CD14-positive monocyte (primary cell): ENCODE measurements around the gene FOXRED1. TPM values are rescaled to one million over a fixed set of nuclear protein-coding genes. Genes with fewer than 3 reads are reported as not detected.

Experiments
- DNase-seq, 3 donors: peaks; one replicate each; pipeline ENCODE4 v3.0.0-alpha.2; 2011 to 2022
- H2AFZ ChIP-seq: 2 replicates; pipeline ENCODE4 v1.6.0; 2012; ENCODE audit warnings: mild to moderate bottlenecking, low read depth, low read length, inconsistent platforms; ENCODE audit not compliant: insufficient read depth, poor library complexity, severe bottlenecking
- H3K27ac ChIP-seq, 2 donors: 1 replicate in 1 of 2; 2 replicates in 1 of 2; pipeline ENCODE4 v1.5.1; 2012 to 2013; ENCODE audit warnings: low read length in 2 of 2, control low read depth in 1 of 2, inconsistent platforms in 1 of 2, low read depth in 1 of 2, mild to moderate bottlenecking in 1 of 2
- H3K27me3 ChIP-seq, 2 donors: one replicate each; pipeline versions ENCODE4 v1.6.0 to v1.6.1; 2011 to 2013; ENCODE audit warnings: low read length in 2 of 2; ENCODE audit not compliant: control insufficient read depth in 2 of 2, insufficient read depth in 2 of 2
- H3K36me3 ChIP-seq, 2 donors: replicated peaks in 1 of 2; 1 replicate in 1 of 2; 2 replicates in 1 of 2; pipeline versions ENCODE4 v1.5.1 to v1.6.1; 2012 to 2013; ENCODE audit warnings: low read length in 2 of 2, control low read depth in 1 of 2, inconsistent platforms in 1 of 2, mild to moderate bottlenecking in 1 of 2; ENCODE audit not compliant: insufficient read depth in 2 of 2, control insufficient read depth in 1 of 2
- H3K4me1 ChIP-seq, 2 donors: 1 replicate in 1 of 2; 2 replicates in 1 of 2; pipeline versions ENCODE4 v1.5.1 to v1.6.1; 2012 to 2013; ENCODE audit warnings: low read length in 2 of 2, control low read depth in 1 of 2, inconsistent platforms in 1 of 2, mild to moderate bottlenecking in 1 of 2, moderate library complexity in 1 of 2; ENCODE audit not compliant: insufficient read depth in 2 of 2, control insufficient read depth in 1 of 2
- H3K4me2 ChIP-seq: replicated peaks from 2 replicates; pipeline ENCODE3; 2012; ENCODE audit warnings: low read length, moderate library complexity, mild to moderate bottlenecking; ENCODE audit not compliant: poor library complexity, severe bottlenecking; ENCODE audit errors: extremely low read depth
- H3K4me3 ChIP-seq, 3 experiments: fragments of 200-600 bp in 1 of 3; sonication (generic) in 1 of 3; replicated peaks in 1 of 3; 1 replicate in 2 of 3; 2 replicates in 1 of 3; pipeline ENCODE4 v1.5.1; 2011 to 2013; ENCODE audit warnings: low read length in 3 of 3, mild to moderate bottlenecking in 3 of 3, control low read depth in 2 of 3, low read depth in 2 of 3, inconsistent platforms in 1 of 3, moderate library complexity in 1 of 3
- H3K79me2 ChIP-seq: 2 replicates; pipeline ENCODE4 v1.6.0; 2012; ENCODE audit warnings: mild to moderate bottlenecking, control low read depth, inconsistent platforms, low read length, moderate library complexity; ENCODE audit not compliant: insufficient read depth
- H3K9ac ChIP-seq: 2 replicates; pipeline ENCODE4 v1.6.0; 2017; ENCODE audit warnings: low read length, mild to moderate bottlenecking; ENCODE audit not compliant: insufficient read depth, poor library complexity, severe bottlenecking
- H3K9me3 ChIP-seq, 2 donors: replicated peaks in 1 of 2; 1 replicate in 1 of 2; 2 replicates in 1 of 2; pipeline versions ENCODE4 v1.5.1 to v1.6.1; 2012 to 2013; ENCODE audit warnings: low read length in 2 of 2, control low read depth in 1 of 2; ENCODE audit not compliant: control insufficient read depth in 1 of 2, insufficient read depth in 1 of 2
- H4K20me1 ChIP-seq: 2 replicates; pipeline ENCODE4 v1.6.0; 2012; ENCODE audit warnings: mild to moderate bottlenecking, low read length, control low read depth, moderate library complexity; ENCODE audit not compliant: insufficient read depth
- H3K27ac Mint-ChIP-seq, 7 donors: one replicate each; pipeline ENCODE4 v1.8.0; 2020; ENCODE audit warnings: mild to moderate bottlenecking in 7 of 7, mixed read lengths in 7 of 7, moderate library complexity in 6 of 7, inconsistent platforms in 2 of 7
- H3K27me3 Mint-ChIP-seq, 3 donors: one replicate each; pipeline ENCODE4 v1.8.0; 2021 to 2022; ENCODE audit warnings: low read depth in 3 of 3, mild to moderate bottlenecking in 3 of 3, mixed read lengths in 3 of 3, moderate library complexity in 3 of 3, inconsistent platforms in 1 of 3
- H3K36me3 Mint-ChIP-seq, 2 donors: one replicate each; pipeline ENCODE4 v1.8.0; 2020; ENCODE audit warnings: mixed read lengths in 2 of 2, inconsistent platforms in 1 of 2, mild to moderate bottlenecking in 1 of 2
- H3K4me1 Mint-ChIP-seq: one replicate; pipeline ENCODE4 v1.8.0; 2020; ENCODE audit warnings: mild to moderate bottlenecking, mixed read lengths
- H3K4me3 Mint-ChIP-seq, 2 donors: one replicate each; pipeline ENCODE4 v1.8.0; 2020; ENCODE audit warnings: mild to moderate bottlenecking in 2 of 2, mixed read lengths in 2 of 2, moderate library complexity in 1 of 2
- H3K9me3 Mint-ChIP-seq, 7 donors: one replicate each; pipeline ENCODE4 v1.8.0; 2020 to 2022; ENCODE audit warnings: mixed read lengths in 7 of 7, mild to moderate bottlenecking in 6 of 7, moderate library complexity in 6 of 7, inconsistent platforms in 2 of 7
- WGBS: methylation state at CpG from one replicate; pipeline ENCODE4 v1.1.5; 2013; ENCODE audit warnings: missing lambda C conversion rate; ENCODE audit not compliant: insufficient coverage; 5-methylcytosine and 5-hydroxymethylcytosine counted together
- intact Hi-C, 2 donors: fragments of 100-400 bp; cut with micrococcal nuclease; formaldehyde crosslinking; loops; one replicate each; pipeline versions ENCODE4 v1.15.0 to v1.15.1; 2023
- polyA plus RNA-seq, 3 donors: library from polyadenylated mRNA; depleted of rRNA in 1 of 3; unstranded in 2 of 3; stranded (reverse) in 1 of 3; fragments of 300-500 nt in 2 of 3; fragments of >200 nt in 1 of 3; fragmentation: Illumina TruSeq in 2 of 3; gene quantifications; 1 replicate in 2 of 3; 2 replicates in 1 of 3; pipeline ENCODE4 v1.2.3, GENCODE V29; 2012 to 2021
- TF ChIP-seq, protein P1 (sequence below): fragments of 200-600 bp; IDR thresholded peaks from one replicate; pipeline ENCODE4 v1.8.0; 2022; ENCODE audit warnings: antibody characterized with exemption, mild to moderate bottlenecking

The FOXRED1 gene
- polyA plus RNA-seq, 3 donors = 15.2 to 18.0 (median 15.4) TPM

DNA sequence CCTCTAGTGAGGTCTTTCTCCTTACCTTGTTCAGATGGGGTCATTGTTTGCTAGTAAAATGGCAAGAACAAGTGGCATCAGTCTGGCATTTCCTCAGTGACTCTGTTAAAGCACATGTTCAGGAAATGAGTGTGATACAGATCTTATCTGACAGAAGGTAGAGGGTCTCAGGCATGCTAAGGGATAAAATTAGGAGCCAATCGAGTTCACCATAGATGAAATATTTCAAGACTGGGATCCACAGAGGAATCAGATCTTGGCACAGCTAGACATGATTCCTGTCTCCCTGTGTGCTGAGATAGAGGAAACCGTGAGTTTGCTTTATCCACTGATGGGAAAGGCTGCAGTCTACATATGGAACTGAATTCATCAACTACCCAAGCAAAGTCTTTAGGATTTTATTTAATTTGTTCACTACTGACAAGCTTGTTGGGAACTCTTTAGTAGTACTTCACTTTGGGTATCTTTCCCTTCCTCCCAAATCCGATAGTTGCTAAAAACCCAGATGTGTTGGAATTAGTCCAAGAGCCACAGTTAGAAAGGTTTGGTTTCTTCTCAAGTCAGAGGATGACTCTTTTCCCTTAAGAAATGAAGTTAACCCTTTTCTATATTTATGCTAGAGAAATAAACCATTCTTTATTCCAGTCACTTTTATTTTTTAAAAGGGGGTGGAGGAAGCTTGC lies 39.0 kb upstream of the FOXRED1 start:
- Histone ChIP-seq H2AFZ (no peak overlapping the region), H3K27ac (no peak overlapping the region), H3K9me3 (peaks cover 13 to 15% of the 10 kb centered on the region in 2 donors), H3K4me1 (no peaks in the 10 kb centered on the region), H3K27me3 (no peaks in the 10 kb centered on the region), H4K20me1 (peaks cover 17% of the 10 kb centered on the region), H3K4me3 (no peak overlapping the region), H3K36me3 (peaks cover 21 to 44% of the 10 kb centered on the region in 2 donors), H3K4me2 (no peak overlapping the region), H3K79me2 (peaks cover 22% of the 10 kb centered on the region), H3K9ac (no peak overlapping the region)
- no CpG with 5 or more reads among the region's 3 CpGs for WGBS
- no peak overlapping the region for H3K27ac Mint-ChIP-seq
- intact Hi-C loops = no loop called here
- H3K36me3 Mint-ChIP-seq = peaks cover 31% of the 10 kb centered on the region in 2 donors
- H3K27me3 Mint-ChIP-seq = peaks cover 0 to 2% (median 0%) of the 10 kb centered on the region in 3 donors
- TF ChIP-seq, protein P1, sequence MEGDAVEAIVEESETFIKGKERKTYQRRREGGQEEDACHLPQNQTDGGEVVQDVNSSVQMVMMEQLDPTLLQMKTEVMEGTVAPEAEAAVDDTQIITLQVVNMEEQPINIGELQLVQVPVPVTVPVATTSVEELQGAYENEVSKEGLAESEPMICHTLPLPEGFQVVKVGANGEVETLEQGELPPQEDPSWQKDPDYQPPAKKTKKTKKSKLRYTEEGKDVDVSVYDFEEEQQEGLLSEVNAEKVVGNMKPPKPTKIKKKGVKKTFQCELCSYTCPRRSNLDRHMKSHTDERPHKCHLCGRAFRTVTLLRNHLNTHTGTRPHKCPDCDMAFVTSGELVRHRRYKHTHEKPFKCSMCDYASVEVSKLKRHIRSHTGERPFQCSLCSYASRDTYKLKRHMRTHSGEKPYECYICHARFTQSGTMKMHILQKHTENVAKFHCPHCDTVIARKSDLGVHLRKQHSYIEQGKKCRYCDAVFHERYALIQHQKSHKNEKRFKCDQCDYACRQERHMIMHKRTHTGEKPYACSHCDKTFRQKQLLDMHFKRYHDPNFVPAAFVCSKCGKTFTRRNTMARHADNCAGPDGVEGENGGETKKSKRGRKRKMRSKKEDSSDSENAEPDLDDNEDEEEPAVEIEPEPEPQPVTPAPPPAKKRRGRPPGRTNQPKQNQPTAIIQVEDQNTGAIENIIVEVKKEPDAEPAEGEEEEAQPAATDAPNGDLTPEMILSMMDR = no peak
- H3K4me3 Mint-ChIP-seq = no peak overlapping the region
- peaks cover 7% of the 10 kb centered on the region for H3K4me1 Mint-ChIP-seq
- no peak for DNase-seq
- H3K9me3 Mint-ChIP-seq = peaks cover 5 to 18% (median 13%) of the 10 kb centered on the region in 7 donors

DNA sequence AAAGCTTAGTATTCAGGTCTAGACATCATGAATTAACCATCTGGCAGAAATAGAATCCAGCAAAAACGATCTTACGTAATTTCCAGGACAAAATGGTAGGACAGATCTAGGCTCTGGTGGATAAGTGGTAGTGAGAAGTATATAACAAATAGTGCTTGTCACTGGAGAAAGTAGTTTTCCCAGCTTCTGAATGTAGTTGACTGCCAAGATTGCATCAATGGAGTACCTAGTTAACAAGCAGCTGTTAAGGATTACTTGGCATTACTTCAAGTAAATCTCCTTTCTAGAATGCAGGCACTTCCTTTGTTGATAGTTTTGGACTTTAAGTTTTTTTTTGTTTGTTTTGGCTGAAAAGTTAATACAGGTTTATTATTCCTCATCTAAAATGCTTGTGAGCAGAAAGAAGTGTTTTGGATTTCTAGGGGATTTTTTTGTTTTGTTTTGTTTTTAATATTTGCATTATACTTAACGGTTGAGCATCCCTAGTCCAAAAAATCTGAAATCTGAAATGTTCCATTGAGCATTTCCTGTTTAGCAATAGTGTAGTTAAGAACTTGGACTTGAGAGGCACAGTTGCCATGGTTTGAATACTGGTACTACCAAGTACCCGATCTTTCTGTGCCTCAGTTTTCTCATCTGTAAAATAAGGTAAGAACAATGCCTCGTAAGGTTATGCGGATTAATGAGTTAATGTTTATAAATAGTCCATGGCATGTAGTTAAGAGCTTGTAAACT lies 37.1 kb upstream of the FOXRED1 start:
- H2AFZ ChIP-seq = no peak overlapping the region
- Mint-ChIP-seq H3K4me3 (no peak overlapping the region), H3K27me3 (peaks cover 0 to 2% (median 0%) of the 10 kb centered on the region in 3 donors), H3K27ac (no peak overlapping the region), H3K4me1 (no peaks in the 10 kb centered on the region), H3K36me3 (peaks cover 44 to 50% of the 10 kb centered on the region in 2 donors), H3K9me3 (peaks cover 0 to 3% (median 0%) of the 10 kb centered on the region in 7 donors)
- no peak overlapping the region for H3K27ac ChIP-seq
- TF ChIP-seq, protein P1 = no peak
- H3K4me1 ChIP-seq = no peaks in the 10 kb centered on the region
- H3K9ac ChIP-seq = no peak overlapping the region
- no peak overlapping the region for H3K4me3 ChIP-seq
- no peak for DNase-seq
- H4K20me1 ChIP-seq = peaks cover 16% of the 10 kb centered on the region
- peaks cover 36 to 59% of the 10 kb centered on the region in 2 donors for H3K36me3 ChIP-seq
- peaks cover 0 to under 1% of the 10 kb centered on the region in 2 donors for H3K9me3 ChIP-seq
- no peaks in the 10 kb centered on the region for H3K27me3 ChIP-seq
- 77% methylated on average over 3 of the region's 6 CpGs for WGBS
- intact Hi-C loops = no loop called here
- peaks cover 19% of the 10 kb centered on the region for H3K79me2 ChIP-seq
- no peak overlapping the region for H3K4me2 ChIP-seq
